ENCODE data around the gene SNU13. TPM values are rescaled to one million over a fixed set of nuclear protein-coding genes. Genes with fewer than 3 reads are reported as not detected.
"Not testable (repeated sequence)": the region's sequence is repeated elsewhere in the genome, so short reads cannot be mapped to it uniquely, and the experiment has no call there.

The SNU13 gene
- total RNA-seq, 1 donor from 2014 or later = 183 TPM

DNA sequence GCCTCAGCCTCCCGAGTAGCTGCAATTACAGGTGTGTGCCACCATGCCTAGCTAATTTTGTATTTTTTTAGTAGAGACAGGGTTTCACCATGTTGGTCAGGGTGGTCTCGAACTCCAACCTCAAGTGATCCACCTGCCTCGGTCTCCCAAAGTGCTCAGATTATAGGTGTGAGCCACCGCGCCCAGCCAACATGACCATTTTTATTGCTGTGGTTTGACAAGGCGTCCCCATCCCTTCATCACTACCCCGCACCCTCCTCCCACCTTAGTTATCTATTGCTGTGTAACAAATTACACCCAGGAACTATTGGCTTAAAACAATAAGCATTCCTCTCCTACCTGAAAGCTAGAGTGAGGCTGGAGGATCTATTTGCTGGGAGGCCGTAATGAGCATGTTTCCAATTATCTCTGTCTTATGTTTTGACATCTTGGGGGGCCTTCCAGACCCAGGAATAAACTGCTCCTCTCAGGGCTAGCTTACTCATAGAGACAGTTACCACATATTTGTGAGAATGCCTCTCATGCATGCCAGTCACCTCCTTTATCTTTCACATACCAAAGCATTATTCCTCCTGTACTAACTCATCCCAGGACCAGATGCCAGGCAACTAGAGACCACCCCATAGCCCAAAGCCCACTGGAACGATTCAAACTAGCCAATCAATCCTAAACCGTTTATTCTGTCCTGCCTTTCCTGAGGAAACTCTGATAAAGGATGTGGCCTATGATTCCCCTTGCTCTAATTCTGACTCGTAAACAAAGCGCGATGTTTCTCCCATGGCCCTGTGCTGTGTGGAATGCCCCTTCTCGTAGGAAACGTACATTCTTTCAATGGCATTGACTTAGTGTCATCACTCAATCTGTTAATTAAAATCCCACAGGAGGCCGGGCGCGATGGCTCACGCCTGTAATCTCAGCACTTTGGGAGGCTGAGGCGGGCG lies 19.4 kb downstream of the SNU13 start:
- no peak overlapping the region for H3K4me3 ChIP-seq (ENCODE audit: low read depth, low read length)
- no peak for DNase-seq (ENCODE audit: low read depth)
- TF ChIP-seq, protein P1, sequence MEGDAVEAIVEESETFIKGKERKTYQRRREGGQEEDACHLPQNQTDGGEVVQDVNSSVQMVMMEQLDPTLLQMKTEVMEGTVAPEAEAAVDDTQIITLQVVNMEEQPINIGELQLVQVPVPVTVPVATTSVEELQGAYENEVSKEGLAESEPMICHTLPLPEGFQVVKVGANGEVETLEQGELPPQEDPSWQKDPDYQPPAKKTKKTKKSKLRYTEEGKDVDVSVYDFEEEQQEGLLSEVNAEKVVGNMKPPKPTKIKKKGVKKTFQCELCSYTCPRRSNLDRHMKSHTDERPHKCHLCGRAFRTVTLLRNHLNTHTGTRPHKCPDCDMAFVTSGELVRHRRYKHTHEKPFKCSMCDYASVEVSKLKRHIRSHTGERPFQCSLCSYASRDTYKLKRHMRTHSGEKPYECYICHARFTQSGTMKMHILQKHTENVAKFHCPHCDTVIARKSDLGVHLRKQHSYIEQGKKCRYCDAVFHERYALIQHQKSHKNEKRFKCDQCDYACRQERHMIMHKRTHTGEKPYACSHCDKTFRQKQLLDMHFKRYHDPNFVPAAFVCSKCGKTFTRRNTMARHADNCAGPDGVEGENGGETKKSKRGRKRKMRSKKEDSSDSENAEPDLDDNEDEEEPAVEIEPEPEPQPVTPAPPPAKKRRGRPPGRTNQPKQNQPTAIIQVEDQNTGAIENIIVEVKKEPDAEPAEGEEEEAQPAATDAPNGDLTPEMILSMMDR (conservative IDR thresholded peaks at IDR 0.05; ENCODE audit: low read depth, low read length) = no peak

DNA sequence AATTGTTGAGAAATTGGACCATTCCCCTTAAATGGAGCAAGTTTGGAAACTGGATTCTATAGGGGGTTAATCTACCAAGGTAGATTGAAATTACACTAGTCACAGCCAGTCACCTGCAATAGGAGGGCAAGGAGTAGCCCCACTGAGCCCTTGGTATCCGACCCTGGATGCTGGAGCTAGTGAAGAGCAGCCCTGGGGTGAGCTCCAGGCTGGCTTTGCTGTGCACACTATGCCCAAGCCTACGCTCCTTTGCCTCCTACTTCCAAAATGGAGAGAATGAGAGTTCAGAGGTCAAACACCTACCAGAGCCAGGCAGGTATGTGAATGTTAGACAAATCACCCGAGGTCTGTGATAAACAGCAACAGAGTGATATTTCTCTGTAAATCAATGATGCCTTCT lies 23.7 kb downstream of the SNU13 start:
- DNase-seq (ENCODE audit: low read depth) = no peak
- no peak overlapping the region for H3K4me3 ChIP-seq (ENCODE audit: low read depth, low read length)
- TF ChIP-seq, protein P1 (conservative IDR thresholded peaks at IDR 0.05; ENCODE audit: low read depth, low read length) = no peak

DNA sequence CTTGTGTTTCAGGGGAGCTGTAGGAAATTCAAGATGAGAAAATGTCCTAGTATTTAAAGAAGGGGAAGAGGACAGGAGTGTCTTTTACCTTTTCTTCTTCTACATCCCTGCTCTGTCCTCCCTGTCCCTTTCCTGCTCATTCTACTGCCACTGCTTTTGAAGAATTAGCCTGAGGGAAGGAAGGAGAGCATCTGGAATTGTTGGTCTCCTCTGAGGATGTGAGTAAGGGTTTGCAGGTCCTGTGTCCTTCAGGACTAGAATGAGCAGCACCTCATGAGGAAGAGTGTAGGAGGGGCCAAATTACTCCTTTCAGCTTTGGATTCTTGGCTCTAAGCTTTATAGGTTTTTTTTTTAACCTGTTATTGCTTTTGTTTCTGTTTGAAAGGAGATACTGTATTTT lies 24.2 kb downstream of the SNU13 start:
- H3K4me3 ChIP-seq (ENCODE audit: low read depth, low read length) = no peak overlapping the region
- TF ChIP-seq, protein P1 (conservative IDR thresholded peaks at IDR 0.05; ENCODE audit: low read depth, low read length) = no peak
- no peak for DNase-seq (ENCODE audit: low read depth)

DNA sequence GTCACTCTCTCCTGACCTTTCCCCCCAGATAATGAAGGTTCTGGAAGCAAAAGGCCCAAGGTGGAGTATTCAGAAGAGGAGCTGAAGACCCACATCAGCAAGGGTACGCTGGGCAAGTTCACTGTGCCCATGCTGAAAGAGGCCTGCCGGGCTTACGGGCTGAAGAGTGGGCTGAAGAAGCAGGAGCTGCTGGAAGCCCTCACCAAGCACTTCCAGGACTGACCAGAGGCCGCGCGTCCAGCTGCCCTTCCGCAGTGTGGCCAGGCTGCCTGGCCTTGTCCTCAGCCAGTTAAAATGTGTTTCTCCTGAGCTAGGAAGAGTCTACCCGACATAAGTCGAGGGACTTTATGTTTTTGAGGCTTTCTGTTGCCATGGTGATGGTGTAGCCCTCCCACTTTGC lies 25.1 kb downstream of the SNU13 start:
- H3K4me3 ChIP-seq (ENCODE audit: low read depth, low read length); DNase-seq (ENCODE audit: low read depth): not testable (repeated sequence)

DNA sequence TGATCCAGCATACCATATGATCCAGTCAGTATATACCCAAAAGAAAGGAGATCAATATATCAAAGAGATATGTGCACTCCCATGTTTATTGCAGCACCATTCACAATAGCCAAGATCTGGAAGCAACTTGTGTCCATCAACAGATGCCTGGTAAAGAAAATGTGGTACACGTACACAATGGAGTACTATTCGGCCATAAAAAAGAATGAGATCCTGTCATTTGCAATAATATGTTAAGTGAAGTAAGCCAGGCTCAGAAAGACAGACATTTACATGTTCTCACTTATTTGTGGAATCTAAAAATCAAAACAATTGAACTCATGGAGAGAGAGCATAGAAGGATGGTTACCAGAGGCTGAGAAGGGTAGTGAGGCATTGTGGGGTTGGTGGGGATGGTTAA lies 27.0 kb downstream of the SNU13 start:
- no peak overlapping the region for H3K4me3 ChIP-seq (ENCODE audit: low read depth, low read length)
- TF ChIP-seq, protein P1 (conservative IDR thresholded peaks at IDR 0.05; ENCODE audit: low read depth, low read length) = no peak

DNA sequence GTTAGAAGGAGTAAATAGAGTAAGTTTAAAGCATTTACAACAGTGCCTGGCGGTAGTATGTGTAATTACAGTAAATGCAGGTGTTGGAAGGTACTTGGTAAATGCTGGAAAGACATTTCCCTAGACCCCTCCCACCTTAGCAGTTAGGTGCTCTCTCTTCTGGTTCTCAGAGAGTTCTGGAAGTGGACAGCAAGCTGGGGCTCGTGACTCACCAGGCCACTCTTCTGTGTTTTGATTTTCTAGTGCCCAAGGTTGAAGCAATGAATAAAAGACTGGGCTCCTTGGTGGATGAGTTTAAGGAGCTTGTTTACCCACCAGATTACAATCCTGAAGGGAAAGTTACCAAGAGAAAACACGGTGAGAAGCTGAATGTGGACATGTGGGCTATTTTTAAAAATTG lies 27.6 kb downstream of the SNU13 start:
- DNase-seq (ENCODE audit: low read depth) = no peak
- no peak overlapping the region for H3K4me3 ChIP-seq (ENCODE audit: low read depth, low read length)
- TF ChIP-seq, protein P1 (conservative IDR thresholded peaks at IDR 0.05; ENCODE audit: low read depth, low read length) = no peak

More for the DNA sequence above, 27.0 kb downstream of the SNU13 start:
- no peak for DNase-seq (ENCODE audit: low read depth)

DNA sequence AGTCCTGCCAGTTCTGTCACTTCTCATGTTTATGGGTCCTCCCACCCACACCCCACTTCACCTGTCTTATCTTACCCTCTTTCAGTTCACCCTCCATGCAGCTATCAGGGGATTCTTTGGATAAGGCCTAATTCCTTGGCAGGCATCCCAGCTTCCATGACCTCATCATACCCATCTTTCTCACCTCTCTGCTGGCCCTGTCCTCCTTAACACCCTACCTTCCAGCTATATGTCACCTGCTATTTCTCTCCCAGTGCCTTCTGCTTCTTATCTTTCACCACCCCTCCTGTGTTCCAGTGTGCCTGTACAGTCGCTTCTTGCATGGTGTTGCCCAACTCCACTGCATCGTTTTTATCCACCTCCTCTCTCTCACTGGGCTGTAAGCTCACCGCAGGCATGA lies 28.3 kb downstream of the SNU13 start:
- no peak overlapping the region for H3K4me3 ChIP-seq (ENCODE audit: low read depth, low read length)
- DNase-seq (ENCODE audit: low read depth) = no peak
- TF ChIP-seq, protein P1 (conservative IDR thresholded peaks at IDR 0.05; ENCODE audit: low read depth, low read length) = no peak
